Neural crest cell (in vitro differentiated cells): ENCODE measurements around the gene UCN2. TPM values are rescaled to one million over a fixed set of nuclear protein-coding genes. Genes with fewer than 3 reads are reported as not detected.

Experiments used
- DNase-seq: peaks from one replicate; pipeline ENCODE4 v3.0.0; 2021; ENCODE audit warnings: low read depth, mixed read lengths, low spot score
- H3K27ac Mint-ChIP-seq: one replicate; pipeline ENCODE4 v1.8.0; 2021; ENCODE audit warnings: mild to moderate bottlenecking, mixed read lengths; ENCODE audit not compliant: unreplicated experiment
- H3K27me3 Mint-ChIP-seq: 2 replicates; pipeline ENCODE4 v1.8.0; 2021; ENCODE audit warnings: low read depth, mild to moderate bottlenecking, mixed read lengths
- H3K36me3 Mint-ChIP-seq: 2 replicates; pipeline ENCODE4 v1.8.0; 2021; ENCODE audit warnings: low read depth, mild to moderate bottlenecking, mixed read lengths
- H3K4me1 Mint-ChIP-seq: 2 replicates; pipeline ENCODE4 v1.8.0; 2021; ENCODE audit warnings: mixed read lengths
- H3K4me3 Mint-ChIP-seq: one replicate; pipeline ENCODE4 v1.8.0; 2021; ENCODE audit warnings: mild to moderate bottlenecking, mixed read lengths
- H3K9me3 Mint-ChIP-seq: 2 replicates; pipeline ENCODE4 v1.8.0; 2021; ENCODE audit warnings: mixed read lengths
- CTCF ChIP-seq: fragments of 200-600 bp; sonication (generic); conservative IDR thresholded peaks from 2 replicates; pipeline ENCODE4 v1.5.0; 2021; ENCODE audit warnings: antibody characterized with exemption, mild to moderate bottlenecking
- total RNA-seq: library from RNA; stranded (reverse); gene quantifications from 2 replicates; pipeline ENCODE4 v1.2.1, GENCODE V29; 2021

The UCN2 gene
- total RNA-seq, 1 donor from 2014 or later, result 1.3 TPM

- Mint-ChIP-seq H3K4me3 (no peak overlapping the region), H3K36me3 (no peaks in the 10 kb centered on the region), H3K27ac (no peak overlapping the region), H3K9me3 (no peaks in the 10 kb centered on the region), H3K4me1 (no peaks in the 10 kb centered on the region), H3K27me3 (peaks cover 2% of the 10 kb centered on the region)
- no peak for DNase-seq
- TF ChIP-seq CTCF, result no peak
These were observed 24.6 kb upstream of the UCN2 start for GRCh38 chr3:48588230-48588629.

GRCh38 chr3:48587686-48588085, 24.1 kb upstream of the UCN2 start:
- H3K4me1 Mint-ChIP-seq, result no peaks in the 10 kb centered on the region

GRCh38 chr3:48585411-48585810, 21.8 kb upstream of the UCN2 start:
- H3K36me3 Mint-ChIP-seq, result no peaks in the 10 kb centered on the region
- no peak for TF ChIP-seq CTCF
- H3K4me3 Mint-ChIP-seq, result no peak overlapping the region
- no peak overlapping the region for H3K27ac Mint-ChIP-seq
- H3K4me1 Mint-ChIP-seq, result no peaks in the 10 kb centered on the region
- no peaks in the 10 kb centered on the region for H3K9me3 Mint-ChIP-seq
- DNase-seq, result no peak
- H3K27me3 Mint-ChIP-seq, result no peaks in the 10 kb centered on the region

More at GRCh38 chr3:48587686-48588085, 24.1 kb upstream of the UCN2 start:
- Mint-ChIP-seq H3K27me3 (peaks cover under 1% of the 10 kb centered on the region), H3K36me3 (no peaks in the 10 kb centered on the region), H3K9me3 (no peaks in the 10 kb centered on the region), H3K27ac (no peak overlapping the region), H3K4me3 (no peak overlapping the region)
- no peak for TF ChIP-seq CTCF
- DNase-seq, result no peak

- H3K27ac Mint-ChIP-seq, result no peak overlapping the region
- H3K36me3 Mint-ChIP-seq, result no peaks in the 10 kb centered on the region
- no peak overlapping the region for H3K4me3 Mint-ChIP-seq
- DNase-seq, result no peak
- no peak for TF ChIP-seq CTCF
- no peaks in the 10 kb centered on the region for H3K27me3 Mint-ChIP-seq
- H3K4me1 Mint-ChIP-seq, result no peaks in the 10 kb centered on the region
- H3K9me3 Mint-ChIP-seq, result no peaks in the 10 kb centered on the region
These were observed 21.3 kb upstream of the UCN2 start for GRCh38 chr3:48584836-48585235.

GRCh38 chr3:48581621-48582481, 18.3 kb upstream of the UCN2 start:
- no peak for DNase-seq
- no peak overlapping the region for H3K27ac Mint-ChIP-seq
- H3K9me3 Mint-ChIP-seq, result no peaks in the 10 kb centered on the region
- H3K36me3 Mint-ChIP-seq, result no peaks in the 10 kb centered on the region
- H3K27me3 Mint-ChIP-seq, result no peaks in the 10 kb centered on the region
- H3K4me3 Mint-ChIP-seq, result no peak overlapping the region
- TF ChIP-seq CTCF, result no peak
- H3K4me1 Mint-ChIP-seq, result no peaks in the 10 kb centered on the region
